ENCODE data around the gene MIOX. TPM values are rescaled to one million over a fixed set of nuclear protein-coding genes. Genes with fewer than 3 reads are reported as not detected.

MIOX gene
- total and polyA plus RNA-seq, 2 of the 13 experiments (the other 11 are each of a cell fraction or from before 2014, with no cell fraction given): 1.5 to 2.9 TPM

- TF ChIP-seq CBX1 (IDR thresholded peaks at IDR 0.05; ENCODE audit: low read depth) (peak; percentile 6), KMT2B (CRISPR knock-in tag; IDR thresholded peaks at IDR 0.05) (no peak), ZNF598 (CRISPR knock-in tag; IDR thresholded peaks at IDR 0.05; ENCODE audit: borderline replicate concordance) (no peak), CHD2 (IDR thresholded peaks at IDR 0.05; ENCODE audit: low read depth, low read length) (no peak), THAP11 (CRISPR knock-in tag; IDR thresholded peaks at IDR 0.05) (peak; percentile 53), CHD4 (IDR thresholded peaks at IDR 0.05; ENCODE audit: borderline replicate concordance, low read length) (no peak), SKI (IDR thresholded peaks at IDR 0.05; ENCODE audit: partially characterized antibody) (no peak), ARNTL (CRISPR knock-in tag; IDR thresholded peaks at IDR 0.05) (peak; percentile 100), HES4 (CRISPR knock-in tag; IDR thresholded peaks at IDR 0.05; ENCODE audit: borderline replicate concordance) (0 out of 2 replicates have a peak, but pooled peaks have one; percentile 39), TFAP4 (IDR thresholded peaks at IDR 0.05; ENCODE audit: borderline replicate concordance, low read depth) (no peak; the same call in 1 of the 2 replicates), MYC (CRISPR knock-in tag; IDR thresholded peaks at IDR 0.05; ENCODE audit: borderline replicate concordance) (peak; percentile 67; the same call in 1 of the 2 replicates), KAT2B (IDR thresholded peaks at IDR 0.05; ENCODE audit: borderline replicate concordance, low read depth, low read length) (no peak), JDP2 (CRISPR knock-in tag; IDR thresholded peaks at IDR 0.05; ENCODE audit: borderline replicate concordance) (no peak), ASH2L (IDR thresholded peaks at IDR 0.05; ENCODE audit: insufficient read length, low read depth, low read length) (no peak), ZNF318 (CRISPR knock-in tag; IDR thresholded peaks at IDR 0.05) (peak; percentile 98; the same call in 1 of the 2 replicates), ERF (CRISPR knock-in tag; IDR thresholded peaks at IDR 0.05) (no peak; the same call in 1 of the 2 replicates), ADNP (CRISPR knock-in tag; IDR thresholded peaks at IDR 0.05) (no peak), KDM3A (CRISPR knock-in tag; IDR thresholded peaks at IDR 0.05; ENCODE audit: low read depth) (peak; percentile 74; the same call in 1 of the 2 replicates), ZGPAT (CRISPR knock-in tag; IDR thresholded peaks at IDR 0.05) (peak; percentile 81), ZNF34 (CRISPR knock-in tag; IDR thresholded peaks at IDR 0.05; ENCODE audit: borderline replicate concordance) (no peak)
Observed at GRCh38 chr22:50485221-50486131, 1.2 kb upstream of the MIOX start (continued).
